ENCODE measurements around the gene VIPR1.

The VIPR1 gene

DNA sequence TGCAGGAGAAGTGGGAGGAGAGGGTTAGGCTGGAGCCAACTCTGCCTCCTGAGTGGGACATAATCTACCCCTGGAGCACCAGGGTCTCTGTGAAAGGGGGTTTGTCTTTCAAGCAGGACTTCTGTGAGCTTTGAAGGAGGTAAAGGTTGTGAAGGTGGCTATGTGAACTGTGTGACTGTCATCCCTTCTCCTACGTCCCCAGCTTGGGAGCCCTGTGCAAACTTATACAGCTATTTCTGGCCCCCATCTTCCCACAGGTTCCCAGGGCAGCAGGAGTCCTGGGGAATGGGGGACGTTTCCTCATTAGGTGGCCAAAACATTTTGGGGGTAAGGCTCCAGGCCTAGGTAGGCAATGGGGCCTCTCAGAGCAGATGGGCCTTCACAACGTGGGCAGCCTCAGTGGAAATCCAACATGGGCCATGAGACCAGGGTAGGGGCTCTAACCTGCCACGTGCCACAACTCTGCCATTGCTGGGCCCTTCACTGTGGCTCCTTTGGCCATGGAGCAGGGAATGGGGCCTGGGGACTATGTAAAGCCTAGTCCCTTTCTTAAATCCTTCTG, 3.5 kb downstream of the VIPR1 start:
- DNase-seq, result no peak
- Histone ChIP-seq H3K4me2 (ENCODE audit: low read depth, low read length) (no peak overlapping the region), H2AFZ (ENCODE audit: low read length) (no peak overlapping the region), H3K79me2 (ENCODE audit: low read length) (no peaks in the 10 kb centered on the region), H4K20me1 (ENCODE audit: insufficient read depth, low read length) (no peaks in the 10 kb centered on the region), H3K4me1 (ENCODE audit: low read length) (peaks cover 4% of the 10 kb centered on the region; the same call in 1 of the 2 replicates), H3K36me3 (replicated peaks; ENCODE audit: insufficient read depth, low read length) (no peaks in the 10 kb centered on the region), H3K9me3 (replicated peaks; ENCODE audit: insufficient read depth, low read length) (no peaks in the 10 kb centered on the region), H3K9ac (ENCODE audit: low read length) (no peak overlapping the region), H3K4me3 (ENCODE audit: low read length) (no peak overlapping the region), H3K27ac (ENCODE audit: low read length) (no peak overlapping the region), H3F3A (ENCODE audit: insufficient read depth, low read length) (no peaks in the 10 kb centered on the region), H3K27me3 (replicated peaks; ENCODE audit: insufficient read depth, low read length) (peaks cover 5% of the 10 kb centered on the region; the same call in 1 of the 2 replicates), H3K9me2 (replicated peaks; ENCODE audit: insufficient read depth, low read length) (no peaks in the 10 kb centered on the region)
- no peak for TF ChIP-seq EZH2 (optimal IDR thresholded peaks at IDR 0.05; ENCODE audit: low read depth, low read length)
- TF ChIP-seq, protein P1, sequence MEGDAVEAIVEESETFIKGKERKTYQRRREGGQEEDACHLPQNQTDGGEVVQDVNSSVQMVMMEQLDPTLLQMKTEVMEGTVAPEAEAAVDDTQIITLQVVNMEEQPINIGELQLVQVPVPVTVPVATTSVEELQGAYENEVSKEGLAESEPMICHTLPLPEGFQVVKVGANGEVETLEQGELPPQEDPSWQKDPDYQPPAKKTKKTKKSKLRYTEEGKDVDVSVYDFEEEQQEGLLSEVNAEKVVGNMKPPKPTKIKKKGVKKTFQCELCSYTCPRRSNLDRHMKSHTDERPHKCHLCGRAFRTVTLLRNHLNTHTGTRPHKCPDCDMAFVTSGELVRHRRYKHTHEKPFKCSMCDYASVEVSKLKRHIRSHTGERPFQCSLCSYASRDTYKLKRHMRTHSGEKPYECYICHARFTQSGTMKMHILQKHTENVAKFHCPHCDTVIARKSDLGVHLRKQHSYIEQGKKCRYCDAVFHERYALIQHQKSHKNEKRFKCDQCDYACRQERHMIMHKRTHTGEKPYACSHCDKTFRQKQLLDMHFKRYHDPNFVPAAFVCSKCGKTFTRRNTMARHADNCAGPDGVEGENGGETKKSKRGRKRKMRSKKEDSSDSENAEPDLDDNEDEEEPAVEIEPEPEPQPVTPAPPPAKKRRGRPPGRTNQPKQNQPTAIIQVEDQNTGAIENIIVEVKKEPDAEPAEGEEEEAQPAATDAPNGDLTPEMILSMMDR (IDR thresholded peaks at IDR 0.05; ENCODE audit: low read length), result no peak
- TF ChIP-seq EZH2phosphoT487 (IDR thresholded peaks at IDR 0.05; ENCODE audit: low read length), result no peak

DNA sequence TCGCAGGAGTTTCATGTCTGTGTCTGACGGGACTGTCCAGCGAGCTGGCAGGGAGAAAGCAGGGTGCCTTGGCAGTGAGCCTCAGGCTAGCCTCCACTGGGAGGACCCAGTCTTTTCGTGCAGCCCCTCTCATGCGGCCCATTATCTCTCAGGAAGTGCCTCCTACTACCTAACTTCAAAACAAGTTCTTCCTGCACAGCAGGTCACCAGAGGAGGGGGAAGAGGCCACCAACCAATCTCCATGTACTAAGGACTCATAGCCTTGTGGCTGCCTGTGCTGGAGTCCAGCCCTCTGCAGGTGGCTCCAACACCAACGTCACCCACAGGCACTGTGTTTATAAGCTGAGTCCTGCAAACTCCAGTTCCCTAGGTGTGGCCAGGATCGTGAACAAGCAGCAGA, 4.8 kb downstream of the VIPR1 start:
- Histone ChIP-seq H3K79me2 (ENCODE audit: low read length) (no peaks in the 10 kb centered on the region), H3K9me2 (replicated peaks; ENCODE audit: insufficient read depth, low read length) (no peaks in the 10 kb centered on the region), H2AFZ (ENCODE audit: low read length) (no peak overlapping the region), H4K20me1 (ENCODE audit: insufficient read depth, low read length) (no peaks in the 10 kb centered on the region), H3K27me3 (replicated peaks; ENCODE audit: insufficient read depth, low read length) (no peaks in the 10 kb centered on the region), H3F3A (ENCODE audit: insufficient read depth, low read length) (no peaks in the 10 kb centered on the region), H3K27ac (ENCODE audit: low read length) (no peak overlapping the region), H3K36me3 (replicated peaks; ENCODE audit: insufficient read depth, low read length) (no peaks in the 10 kb centered on the region), H3K4me2 (ENCODE audit: low read depth, low read length) (no peak overlapping the region), H3K9me3 (replicated peaks; ENCODE audit: insufficient read depth, low read length) (no peaks in the 10 kb centered on the region), H3K4me1 (ENCODE audit: low read length) (peaks cover 4% of the 10 kb centered on the region; the same call in 1 of the 2 replicates), H3K4me3 (ENCODE audit: low read length) (no peak overlapping the region), H3K9ac (ENCODE audit: low read length) (no peak overlapping the region)
- no peak for TF ChIP-seq EZH2 (optimal IDR thresholded peaks at IDR 0.05; ENCODE audit: low read depth, low read length)
- TF ChIP-seq, protein P1 (IDR thresholded peaks at IDR 0.05; ENCODE audit: low read length), result no peak
- no peak for DNase-seq

DNA sequence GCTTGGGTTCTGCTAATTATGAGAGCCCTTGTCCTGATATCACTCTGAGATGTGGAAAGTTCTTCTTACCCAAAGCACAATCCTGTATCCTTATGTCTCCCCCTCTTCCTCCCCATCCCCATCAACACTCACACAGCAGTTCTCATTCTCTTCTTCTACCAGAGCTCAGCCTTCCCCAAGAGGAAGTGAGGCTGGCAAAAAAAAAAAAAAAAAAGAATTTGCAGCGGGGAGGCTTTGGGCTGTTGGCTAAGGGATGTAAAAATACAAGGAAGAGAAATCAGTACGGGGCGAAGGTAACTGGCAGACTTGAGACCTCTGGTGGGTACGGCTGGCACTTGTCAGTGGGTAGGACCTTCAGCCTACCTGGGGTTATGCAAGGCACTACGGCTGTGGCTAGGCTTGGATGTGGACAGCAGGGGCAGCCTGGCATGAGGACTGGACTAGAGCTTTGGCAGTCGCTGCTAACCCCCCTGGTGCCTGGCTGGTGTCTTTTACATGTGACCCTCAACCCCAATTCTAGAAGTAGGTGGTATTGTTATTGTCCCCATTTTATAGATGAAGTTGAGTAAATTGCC, 5.4 kb downstream of the VIPR1 start:
- no peak overlapping the region for H3K4me3 ChIP-seq (ENCODE audit: low read length)
- no peaks in the 10 kb centered on the region for H3K36me3 ChIP-seq (replicated peaks; ENCODE audit: insufficient read depth, low read length)
- no peak overlapping the region for H3K9ac ChIP-seq (ENCODE audit: low read length)
- no peaks in the 10 kb centered on the region for H3F3A ChIP-seq (ENCODE audit: insufficient read depth, low read length)
- no peaks in the 10 kb centered on the region for H3K27me3 ChIP-seq (replicated peaks; ENCODE audit: insufficient read depth, low read length)
- no peaks in the 10 kb centered on the region for H4K20me1 ChIP-seq (ENCODE audit: insufficient read depth, low read length)
- H3K9me3 ChIP-seq (replicated peaks; ENCODE audit: insufficient read depth, low read length), result no peaks in the 10 kb centered on the region
- TF ChIP-seq, protein P1 (IDR thresholded peaks at IDR 0.05; ENCODE audit: low read length), result no peak
- no peak for TF ChIP-seq EZH2phosphoT487 (IDR thresholded peaks at IDR 0.05; ENCODE audit: low read length)
- no peak for TF ChIP-seq EZH2 (optimal IDR thresholded peaks at IDR 0.05; ENCODE audit: low read depth, low read length)
- H3K27ac ChIP-seq (ENCODE audit: low read length), result no peak overlapping the region
- H3K79me2 ChIP-seq (ENCODE audit: low read length), result no peaks in the 10 kb centered on the region
- no peak overlapping the region for H3K4me2 ChIP-seq (ENCODE audit: low read depth, low read length)
- peaks cover 3% of the 10 kb centered on the region; the same call in 1 of the 2 replicates for H3K4me1 ChIP-seq (ENCODE audit: low read length)
- no peak for DNase-seq
- no peaks in the 10 kb centered on the region for H3K9me2 ChIP-seq (replicated peaks; ENCODE audit: insufficient read depth, low read length)
- no peak overlapping the region for H2AFZ ChIP-seq (ENCODE audit: low read length)
